Fibroblast of mammary gland (primary cell): ENCODE measurements around the gene EPB41L1.
A peak's percentile ranks its signal among the peaks of the same experiment; 100 is the strongest.

Source experiments
- DNase-seq: peaks from one replicate; pipeline ENCODE4 v3.0.0-alpha.2; 2010; ENCODE audit warnings: low read depth
- H3K4me3 ChIP-seq: 2 replicates; pipeline ENCODE4 v1.5.1; 2011; ENCODE audit warnings: low read depth, mild to moderate bottlenecking, low read length, moderate library complexity; ENCODE audit not compliant: control insufficient read depth
- TF ChIP-seq, protein P1 (sequence below): conservative IDR thresholded peaks from 2 replicates; pipeline ENCODE4 v1.5.1; 2011; ENCODE audit warnings: low read depth, low read length, inconsistent platforms; ENCODE audit not compliant: control insufficient read depth, insufficient read depth

EPB41L1 gene

DNA sequence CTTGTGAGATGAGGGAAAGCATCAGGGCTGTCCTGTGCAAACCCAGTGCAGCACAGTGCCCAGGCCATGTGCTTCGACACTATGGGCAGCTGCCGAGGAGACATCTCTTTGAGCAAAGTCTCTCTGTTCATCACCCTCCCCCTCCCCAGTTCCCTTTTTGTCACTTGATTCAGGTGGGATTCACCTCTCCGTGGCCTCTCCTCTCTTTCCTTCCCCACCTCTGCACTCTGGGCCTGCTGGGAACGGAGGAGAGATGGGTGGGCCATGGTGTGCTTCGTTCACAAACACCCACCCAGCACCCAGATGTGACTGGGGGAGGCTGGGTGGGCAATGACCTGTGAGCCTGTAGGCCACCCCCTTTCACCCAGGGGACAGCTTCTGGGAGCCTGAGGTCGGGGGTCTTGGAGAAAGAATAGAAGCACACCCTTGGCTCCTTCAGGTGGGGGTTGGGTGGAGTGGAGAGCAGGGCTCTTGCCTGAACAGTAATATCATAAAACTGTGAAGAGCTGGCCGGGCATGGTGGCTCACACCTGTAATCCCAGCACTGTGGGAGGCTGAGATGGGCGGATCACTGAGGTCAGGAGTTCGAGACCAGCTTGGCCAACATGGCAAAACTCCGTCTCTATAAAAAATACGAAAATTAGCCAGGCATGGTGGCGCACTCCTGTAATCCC lies 118.1 kb downstream of the EPB41L1 start:
- TF ChIP-seq, protein P1, sequence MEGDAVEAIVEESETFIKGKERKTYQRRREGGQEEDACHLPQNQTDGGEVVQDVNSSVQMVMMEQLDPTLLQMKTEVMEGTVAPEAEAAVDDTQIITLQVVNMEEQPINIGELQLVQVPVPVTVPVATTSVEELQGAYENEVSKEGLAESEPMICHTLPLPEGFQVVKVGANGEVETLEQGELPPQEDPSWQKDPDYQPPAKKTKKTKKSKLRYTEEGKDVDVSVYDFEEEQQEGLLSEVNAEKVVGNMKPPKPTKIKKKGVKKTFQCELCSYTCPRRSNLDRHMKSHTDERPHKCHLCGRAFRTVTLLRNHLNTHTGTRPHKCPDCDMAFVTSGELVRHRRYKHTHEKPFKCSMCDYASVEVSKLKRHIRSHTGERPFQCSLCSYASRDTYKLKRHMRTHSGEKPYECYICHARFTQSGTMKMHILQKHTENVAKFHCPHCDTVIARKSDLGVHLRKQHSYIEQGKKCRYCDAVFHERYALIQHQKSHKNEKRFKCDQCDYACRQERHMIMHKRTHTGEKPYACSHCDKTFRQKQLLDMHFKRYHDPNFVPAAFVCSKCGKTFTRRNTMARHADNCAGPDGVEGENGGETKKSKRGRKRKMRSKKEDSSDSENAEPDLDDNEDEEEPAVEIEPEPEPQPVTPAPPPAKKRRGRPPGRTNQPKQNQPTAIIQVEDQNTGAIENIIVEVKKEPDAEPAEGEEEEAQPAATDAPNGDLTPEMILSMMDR = no peak
- H3K4me3 ChIP-seq = no peak overlapping the region
- DNase-seq = no peak

DNA sequence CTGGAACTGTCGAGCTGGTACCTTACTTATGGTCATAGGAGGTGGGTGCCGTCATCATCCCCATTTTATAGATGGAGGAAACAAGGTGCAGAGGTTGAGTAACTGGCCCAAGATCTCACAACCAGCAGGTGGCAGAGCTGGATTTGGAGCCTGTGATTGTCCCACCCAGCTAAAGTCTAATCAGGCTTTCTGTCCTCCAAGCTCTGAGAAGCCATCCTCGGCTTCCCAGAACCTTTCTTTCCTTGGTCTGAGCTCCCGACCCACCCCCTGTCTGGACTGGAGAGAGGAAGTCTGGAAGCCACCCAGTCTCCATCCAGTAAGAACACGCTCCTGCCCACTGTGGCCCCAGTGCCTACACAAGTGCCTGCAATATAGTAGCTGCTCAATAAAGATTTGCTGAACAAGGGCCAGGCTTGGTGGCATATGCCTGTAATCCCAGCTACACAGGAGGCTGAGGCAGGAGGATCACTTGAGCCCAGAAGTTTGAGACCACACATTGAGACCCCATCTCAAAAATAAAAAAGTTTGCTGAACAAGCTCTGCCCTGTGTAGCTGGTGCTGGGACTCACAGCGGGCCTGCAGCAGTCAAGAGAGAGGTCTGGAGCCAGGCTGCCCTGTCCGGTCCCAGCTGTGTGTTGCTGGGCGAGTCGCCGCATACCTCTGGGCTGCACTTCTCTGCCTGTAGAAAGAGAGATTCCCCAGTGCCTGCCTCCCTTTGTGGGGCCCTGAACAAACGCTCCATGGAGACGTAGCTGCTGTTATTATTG lies 119.1 kb downstream of the EPB41L1 start:
- peak; percentile 43 for DNase-seq
- H3K4me3 ChIP-seq = no peak overlapping the region
- TF ChIP-seq, protein P1 = peak; percentile 49

DNA sequence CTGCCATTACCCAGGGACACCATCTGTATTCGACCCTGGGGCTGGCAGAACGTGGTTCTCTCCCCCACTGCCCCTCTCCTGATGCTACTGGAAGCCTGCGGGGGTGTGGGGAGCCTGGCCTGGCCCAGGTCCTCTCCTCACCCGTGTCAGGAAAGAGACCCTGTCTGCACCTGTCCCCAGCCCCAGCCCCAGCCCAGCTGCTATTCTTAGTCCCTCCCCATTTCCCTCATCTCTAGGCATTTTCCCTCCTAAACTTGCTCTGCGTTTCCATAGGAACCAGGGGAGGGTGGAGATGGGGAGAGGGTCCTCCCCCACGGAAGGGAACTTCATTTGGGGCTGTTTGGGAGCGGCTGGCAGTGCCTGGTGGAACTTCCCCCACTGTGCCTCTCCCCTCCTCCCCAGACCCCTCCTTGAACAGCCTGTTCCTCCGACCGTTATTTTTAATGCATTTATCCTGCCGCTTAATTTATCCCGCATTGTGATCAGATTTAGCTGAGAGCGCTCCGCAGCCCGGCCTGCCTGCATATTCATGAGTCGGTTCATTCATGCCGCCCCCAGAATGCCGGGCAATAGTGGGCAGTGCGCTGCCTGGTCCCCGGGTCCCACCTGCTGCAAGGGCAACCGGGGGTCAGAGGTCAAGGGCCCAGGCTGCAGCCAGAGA lies 119.8 kb downstream of the EPB41L1 start:
- no peak overlapping the region for H3K4me3 ChIP-seq
- DNase-seq = no peak
- TF ChIP-seq, protein P1 = no peak

DNA sequence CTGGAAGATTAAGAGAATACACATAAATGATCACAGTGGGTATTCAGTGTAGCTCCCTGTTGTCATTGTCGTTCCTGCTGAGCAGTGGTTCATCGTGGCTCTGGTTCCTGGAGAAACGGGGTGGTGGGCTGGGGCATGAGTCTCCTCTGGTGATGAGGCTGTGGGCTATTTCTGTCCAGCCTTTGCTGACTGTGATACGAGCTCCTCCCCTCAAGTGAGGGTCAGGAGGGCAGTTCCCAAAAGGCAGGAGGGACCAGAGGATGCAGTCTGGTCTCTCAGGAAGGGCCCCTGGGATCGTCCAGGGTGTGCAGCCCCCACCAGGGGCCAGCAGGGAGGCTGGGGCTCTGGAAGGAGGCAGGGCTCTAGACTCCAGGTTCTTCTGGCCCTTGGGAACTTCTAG lies 120.5 kb downstream of the EPB41L1 start:
- no peak overlapping the region for H3K4me3 ChIP-seq
- DNase-seq = no peak
- TF ChIP-seq, protein P1 = no peak

DNA sequence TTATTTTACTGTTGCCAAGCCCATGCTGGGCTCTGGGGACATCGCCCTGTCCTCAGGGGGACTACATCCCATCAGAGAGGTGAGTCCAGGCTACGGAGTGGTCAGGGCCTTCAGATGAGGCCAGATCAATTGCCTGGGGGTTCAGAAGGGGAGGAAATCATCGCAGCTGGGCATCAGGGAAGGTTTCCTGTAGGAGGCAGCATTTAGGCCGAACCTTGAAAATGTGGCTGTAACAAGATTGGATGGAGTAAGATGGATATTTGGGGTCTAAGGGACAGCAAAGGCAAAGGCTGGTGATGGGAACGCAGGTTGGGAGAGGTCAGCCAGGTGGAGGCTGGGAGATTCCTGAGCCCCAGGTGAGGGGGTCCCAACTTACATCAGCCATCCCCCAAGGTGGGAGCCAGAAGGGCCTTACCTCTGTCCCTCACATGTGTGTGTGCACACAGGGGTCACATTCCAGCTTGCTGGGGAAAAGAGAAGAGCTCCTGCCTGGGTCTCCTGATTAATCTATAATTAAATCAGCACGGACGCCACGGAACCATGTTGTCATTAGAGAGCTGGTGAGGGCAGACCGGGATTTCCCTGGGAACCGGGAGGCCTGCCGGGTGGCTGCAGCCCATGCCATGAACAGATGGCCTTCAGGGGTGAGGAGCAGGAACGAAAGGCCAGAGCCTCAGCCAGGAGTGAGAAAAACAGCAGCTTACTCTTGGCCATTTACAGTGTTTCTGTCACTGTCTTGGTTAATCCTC lies 121.1 kb downstream of the EPB41L1 start:
- TF ChIP-seq, protein P1 = no peak
- H3K4me3 ChIP-seq = no peak overlapping the region
- no peak for DNase-seq

DNA sequence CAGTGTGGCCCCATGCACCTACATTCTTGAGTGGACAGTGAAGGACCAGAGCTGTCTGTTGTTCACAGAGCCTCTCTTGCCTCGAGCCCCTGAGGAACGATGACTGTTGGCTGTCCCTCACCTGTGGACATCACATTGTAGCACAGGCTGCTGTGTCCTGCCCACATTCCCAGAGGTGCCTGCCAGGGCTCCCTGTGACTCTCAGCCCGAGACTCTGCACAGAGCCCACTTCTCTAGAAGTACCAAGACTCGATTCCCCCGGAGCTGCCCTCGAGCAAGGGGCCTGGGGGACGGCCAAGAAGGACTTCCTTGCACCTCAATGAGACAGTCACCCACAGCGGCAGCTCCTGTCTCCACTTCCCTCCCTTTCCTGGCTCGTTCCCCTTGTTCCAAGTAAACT lies 123.0 kb downstream of the EPB41L1 start:
- no peak overlapping the region for H3K4me3 ChIP-seq
- TF ChIP-seq, protein P1 = no peak
- no peak for DNase-seq
